Peyer's patch (tissue), 4 donors: ENCODE data around the gene TANGO6. TPM values are rescaled to one million over a fixed set of nuclear protein-coding genes. Genes with fewer than 3 reads are reported as not detected.

Experiments
- DNase-seq, 3 donors: peaks; one replicate each; pipeline ENCODE4 v3.0.0-alpha.2; 2017 to 2019
- H3K27ac ChIP-seq, 4 donors: fragments of 200-600 bp; sonication (generic); one replicate each; pipeline ENCODE4 v1.5.1; 2016 to 2019
- H3K27me3 ChIP-seq, 2 donors: fragments of 200-600 bp; sonication (generic); one replicate each; pipeline ENCODE4 v1.5.1; 2019
- H3K36me3 ChIP-seq, 3 donors: fragments of 200-600 bp; sonication (generic); one replicate each; pipeline ENCODE4 v1.5.1; 2016 to 2019
- H3K4me1 ChIP-seq, 4 donors: fragments of 200-600 bp; sonication (generic); one replicate each; pipeline ENCODE4 v1.5.1; 2016 to 2019
- H3K4me3 ChIP-seq, 4 donors: fragments of 200-600 bp; sonication (generic); 1 replicate in 3 of 4; 2 replicates in 1 of 4; pipeline ENCODE4 v1.5.1; 2016 to 2019; ENCODE audit warnings: mild to moderate bottlenecking in 1 of 4
- H3K9me3 ChIP-seq, 4 donors: fragments of 200-600 bp; sonication (generic); one replicate each; pipeline ENCODE4 v1.5.1; 2016 to 2019; ENCODE audit warnings: mild to moderate bottlenecking in 1 of 4
- POLR2A ChIP-seq, 2 donors: fragments of 450-650 bp; IDR thresholded peaks; one replicate each; pipeline ENCODE4 v1.5.1; 2017; ENCODE audit warnings: antibody characterized with exemption in 2 of 2, mild to moderate bottlenecking in 2 of 2, moderate library complexity in 2 of 2
- total RNA-seq, 4 donors: library from RNA; depleted of rRNA; stranded (reverse); fragments of >200 nt; gene quantifications; one replicate each; pipeline ENCODE4 v1.1.0, GENCODE V29; 2016
- TF ChIP-seq, protein P1 (sequence below), 6 experiments: fragments of 450-650 bp in 4 of 6; fragments of 200-600 bp in 2 of 6; sonication (generic) in 1 of 6; IDR thresholded peaks; one replicate each; pipeline ENCODE4 v1.5.1; 2017 to 2019; ENCODE audit warnings: antibody characterized with exemption in 6 of 6, mild to moderate bottlenecking in 3 of 6, moderate library complexity in 1 of 6

The TANGO6 gene
- total RNA-seq, 4 donors from 2014 or later = 9.2 to 44.6 (median 13.0) TPM

DNA sequence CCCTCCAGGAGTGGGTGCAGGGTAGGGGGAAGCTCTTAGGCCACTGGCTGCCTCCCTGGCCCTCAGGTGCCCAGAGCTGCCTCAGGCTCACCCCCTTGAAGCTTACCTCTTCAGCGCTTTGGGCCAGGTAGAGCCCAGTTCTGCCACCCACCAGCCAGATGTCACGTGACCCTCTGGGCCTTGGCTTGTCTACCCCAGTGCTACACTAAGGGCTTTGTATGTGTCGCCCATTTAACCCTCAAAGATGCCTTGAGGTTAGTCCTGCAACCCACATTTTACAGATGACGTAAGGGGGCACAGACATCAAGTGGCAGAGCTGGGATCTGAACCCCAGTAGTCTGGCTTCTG lies 265.5 kb downstream of the TANGO6 start:
- peaks cover 0 to 10% (median 0%) of the 10 kb centered on the region in 3 donors for H3K36me3 ChIP-seq
- TF ChIP-seq POLR2A (IDR thresholded peaks at IDR 0.05) = no peak
- TF ChIP-seq, protein P1, sequence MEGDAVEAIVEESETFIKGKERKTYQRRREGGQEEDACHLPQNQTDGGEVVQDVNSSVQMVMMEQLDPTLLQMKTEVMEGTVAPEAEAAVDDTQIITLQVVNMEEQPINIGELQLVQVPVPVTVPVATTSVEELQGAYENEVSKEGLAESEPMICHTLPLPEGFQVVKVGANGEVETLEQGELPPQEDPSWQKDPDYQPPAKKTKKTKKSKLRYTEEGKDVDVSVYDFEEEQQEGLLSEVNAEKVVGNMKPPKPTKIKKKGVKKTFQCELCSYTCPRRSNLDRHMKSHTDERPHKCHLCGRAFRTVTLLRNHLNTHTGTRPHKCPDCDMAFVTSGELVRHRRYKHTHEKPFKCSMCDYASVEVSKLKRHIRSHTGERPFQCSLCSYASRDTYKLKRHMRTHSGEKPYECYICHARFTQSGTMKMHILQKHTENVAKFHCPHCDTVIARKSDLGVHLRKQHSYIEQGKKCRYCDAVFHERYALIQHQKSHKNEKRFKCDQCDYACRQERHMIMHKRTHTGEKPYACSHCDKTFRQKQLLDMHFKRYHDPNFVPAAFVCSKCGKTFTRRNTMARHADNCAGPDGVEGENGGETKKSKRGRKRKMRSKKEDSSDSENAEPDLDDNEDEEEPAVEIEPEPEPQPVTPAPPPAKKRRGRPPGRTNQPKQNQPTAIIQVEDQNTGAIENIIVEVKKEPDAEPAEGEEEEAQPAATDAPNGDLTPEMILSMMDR (IDR thresholded peaks at IDR 0.05) = no peak
- no peak for DNase-seq
- H3K4me3 ChIP-seq = no peak overlapping the region
- no peaks in the 10 kb centered on the region for H3K27me3 ChIP-seq
- no peaks in the 10 kb centered on the region for H3K9me3 ChIP-seq
- peaks cover 5 to 22% (median 12%) of the 10 kb centered on the region in 4 donors for H3K4me1 ChIP-seq
- H3K27ac ChIP-seq = no peak overlapping the region

DNA sequence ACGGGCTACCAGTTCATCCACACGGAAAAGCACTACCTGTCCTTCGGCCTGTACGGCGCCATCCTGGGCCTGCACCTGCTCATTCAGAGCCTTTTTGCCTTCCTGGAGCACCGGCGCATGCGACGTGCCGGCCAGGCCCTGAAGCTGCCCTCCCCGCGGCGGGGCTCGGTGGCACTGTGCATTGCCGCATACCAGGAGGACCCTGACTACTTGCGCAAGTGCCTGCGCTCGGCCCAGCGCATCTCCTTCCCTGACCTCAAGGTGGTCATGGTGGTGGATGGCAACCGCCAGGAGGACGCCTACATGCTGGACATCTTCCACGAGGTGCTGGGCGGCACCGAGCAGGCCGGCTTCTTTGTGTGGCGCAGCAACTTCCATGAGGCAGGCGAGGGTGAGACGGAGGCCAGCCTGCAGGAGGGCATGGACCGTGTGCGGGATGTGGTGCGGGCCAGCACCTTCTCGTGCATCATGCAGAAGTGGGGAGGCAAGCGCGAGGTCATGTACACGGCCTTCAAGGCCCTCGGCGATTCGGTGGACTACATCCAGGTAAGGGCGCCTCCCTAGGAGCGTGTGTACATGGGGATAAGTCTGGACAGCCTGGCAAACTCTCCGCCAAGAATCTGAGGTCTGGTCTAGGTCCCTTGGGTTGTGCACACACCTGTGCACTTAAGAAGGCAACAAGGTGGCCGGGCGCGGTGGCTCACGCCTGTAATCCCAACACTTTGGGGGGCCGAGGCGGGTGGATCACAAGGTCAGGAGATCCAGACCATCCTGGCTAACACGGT lies 266.3 kb downstream of the TANGO6 start:
- Histone ChIP-seq H3K4me1 (peaks cover 5 to 22% (median 12%) of the 10 kb centered on the region in 4 donors), H3K36me3 (peaks cover 0 to 18% (median 0%) of the 10 kb centered on the region in 3 donors), H3K27ac (no peak overlapping the region), H3K27me3 (no peaks in the 10 kb centered on the region), H3K9me3 (no peaks in the 10 kb centered on the region), H3K4me3 (no peak overlapping the region)
- TF ChIP-seq, protein P1 (IDR thresholded peaks at IDR 0.05) = no peak
- no peak for TF ChIP-seq POLR2A (IDR thresholded peaks at IDR 0.05)
- no peak for DNase-seq

DNA sequence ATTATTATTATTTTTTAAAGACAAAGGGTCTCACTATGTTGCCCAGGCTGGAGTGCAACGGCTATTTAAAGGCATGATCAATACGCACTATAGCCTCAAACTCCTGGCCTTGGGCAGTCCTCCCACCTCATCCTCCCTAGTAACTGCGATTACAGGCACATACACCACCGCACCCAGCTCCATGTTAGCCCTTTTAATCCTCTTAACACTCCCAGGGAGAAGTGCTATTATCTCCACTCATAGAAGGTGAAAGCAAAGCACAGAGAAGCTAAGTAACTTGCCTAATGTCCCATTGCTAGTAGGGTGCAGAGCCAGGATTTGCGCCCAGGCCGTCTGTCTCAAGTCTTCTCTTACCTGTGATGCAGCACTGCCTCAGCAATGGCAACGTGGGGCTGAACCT lies 267.1 kb downstream of the TANGO6 start:
- H3K27me3 ChIP-seq = no peaks in the 10 kb centered on the region
- no peaks in the 10 kb centered on the region for H3K9me3 ChIP-seq
- TF ChIP-seq, protein P1 (IDR thresholded peaks at IDR 0.05) = no peak
- no peak for TF ChIP-seq POLR2A (IDR thresholded peaks at IDR 0.05)
- DNase-seq = peak in 1 of 3 donors; percentile 15
- no peak overlapping the region for H3K27ac ChIP-seq
- H3K36me3 ChIP-seq = peaks cover 0 to 25% (median 0%) of the 10 kb centered on the region in 3 donors
- peaks cover 5 to 22% (median 12%) of the 10 kb centered on the region in 4 donors for H3K4me1 ChIP-seq
- H3K4me3 ChIP-seq = no peak overlapping the region

DNA sequence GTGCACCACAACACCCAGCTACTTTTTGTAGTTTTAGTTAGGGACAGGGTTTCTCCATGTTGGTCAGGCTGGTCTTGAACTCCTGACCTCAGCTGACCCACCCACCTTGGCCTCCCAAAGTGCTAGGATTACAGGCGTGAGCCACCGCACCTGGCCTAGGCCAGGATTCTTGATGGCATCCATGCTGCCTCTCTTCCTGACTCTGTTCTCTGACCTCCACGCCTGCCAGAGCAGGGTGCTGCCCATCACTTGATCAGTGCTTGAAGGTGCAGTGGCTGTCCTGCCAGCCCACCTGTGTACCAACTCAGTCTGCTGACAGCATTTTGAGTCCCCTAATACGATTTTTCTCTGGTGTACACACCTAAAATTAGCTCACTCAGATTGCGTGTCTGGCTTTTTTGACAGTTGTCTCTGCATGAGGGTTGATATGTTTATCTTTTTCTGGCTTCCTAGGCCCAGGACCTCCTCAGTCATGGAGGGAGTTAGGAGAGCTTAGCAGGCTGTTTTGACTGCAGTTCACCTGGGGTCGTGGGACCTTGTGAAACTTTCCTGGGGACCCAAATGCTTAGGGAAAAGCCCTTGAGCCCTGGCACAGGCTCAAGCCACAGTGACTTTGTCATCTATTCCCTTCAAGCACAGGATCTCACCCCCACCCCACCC lies 268.0 kb downstream of the TANGO6 start:
- Histone ChIP-seq H3K4me1 (peaks cover 5 to 17% (median 11%) of the 10 kb centered on the region in 4 donors), H3K27ac (no peak overlapping the region), H3K4me3 (no peak overlapping the region), H3K27me3 (no peaks in the 10 kb centered on the region), H3K36me3 (peaks cover 0 to 32% (median 0%) of the 10 kb centered on the region in 3 donors), H3K9me3 (no peaks in the 10 kb centered on the region)
- DNase-seq = no peak
- no peak for TF ChIP-seq POLR2A (IDR thresholded peaks at IDR 0.05)
- TF ChIP-seq, protein P1 (IDR thresholded peaks at IDR 0.05) = no peak

DNA sequence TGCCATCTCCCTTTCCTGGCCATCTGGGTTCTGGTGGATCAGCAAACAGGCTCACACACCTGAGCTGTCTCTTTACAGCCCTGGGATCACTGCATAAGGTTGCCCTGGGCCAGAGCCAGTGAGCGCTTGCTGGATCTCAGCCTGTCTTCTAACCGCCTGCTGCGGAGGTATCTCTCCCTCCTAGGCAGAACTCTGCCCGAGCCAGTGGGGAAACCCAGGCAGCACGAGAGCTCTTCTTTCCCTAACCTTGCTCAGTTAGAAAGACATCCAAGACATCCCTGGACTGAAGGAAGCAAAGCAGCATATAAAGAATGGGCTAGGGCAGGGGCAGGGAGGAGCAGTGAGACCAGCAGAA lies 268.5 kb downstream of the TANGO6 start:
- peaks cover 2 to 12% (median 6%) of the 10 kb centered on the region in 4 donors for H3K4me1 ChIP-seq
- no peak for DNase-seq
- no peaks in the 10 kb centered on the region for H3K27me3 ChIP-seq
- TF ChIP-seq, protein P1 (IDR thresholded peaks at IDR 0.05) = no peak
- no peak for TF ChIP-seq POLR2A (IDR thresholded peaks at IDR 0.05)
- H3K27ac ChIP-seq = no peak overlapping the region
- H3K9me3 ChIP-seq = no peaks in the 10 kb centered on the region
- peaks cover 0 to 36% (median 0%) of the 10 kb centered on the region in 3 donors for H3K36me3 ChIP-seq
- H3K4me3 ChIP-seq = no peak overlapping the region
